Testis (tissue), 2 donors: Measurements from ENCODE around the gene UNK.

Experiments
- CTCF ChIP-seq, 3 experiments: fragments of 450-650 bp in 2 of 3; fragments of 200-600 bp in 1 of 3; sonication (generic) in 1 of 3; IDR thresholded peaks; one replicate each; pipeline ENCODE4 v1.5.1; 2016 to 2019; ENCODE audit warnings: antibody characterized with exemption in 3 of 3, mild to moderate bottlenecking in 2 of 3, moderate library complexity in 1 of 3
- POLR2A ChIP-seq: fragments of 450-650 bp; IDR thresholded peaks from one replicate; pipeline ENCODE4 v1.6.1; 2017; ENCODE audit warnings: antibody characterized with exemption, mild to moderate bottlenecking, moderate library complexity

GRCh38 chr17:75736173-75736835 is 48.3 kb upstream of the UNK start:
- no peak for TF ChIP-seq POLR2A
- TF ChIP-seq CTCF (IDR thresholded peaks at IDR 0.05) = no peak
